ENCODE measurements around the gene CD226. TPM values are rescaled to one million over a fixed set of nuclear protein-coding genes. Genes with fewer than 3 reads are reported as not detected.

Gene CD226
- total and polyA plus RNA-seq, 9 donors = 0.17 to 1.5 (median 1.2) TPM

DNA sequence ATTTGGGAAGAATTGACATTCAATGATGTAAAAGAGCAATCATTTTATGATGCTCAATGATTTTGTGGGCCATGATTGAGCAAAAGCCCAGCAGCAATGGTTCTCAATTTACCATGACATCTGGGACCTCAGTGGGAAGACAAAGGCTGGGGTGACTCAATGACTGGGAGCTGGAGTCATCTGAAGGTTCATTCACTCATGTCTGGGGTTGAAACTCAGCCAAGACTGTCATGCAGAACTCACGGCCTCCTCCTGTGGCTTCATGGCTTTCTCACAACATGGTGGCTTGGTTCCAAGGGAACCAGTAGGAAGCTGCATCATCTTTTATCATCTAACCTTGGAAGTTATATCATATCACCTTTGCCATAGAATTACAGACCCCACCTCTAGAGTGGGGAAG lies 45.1 kb upstream of the CD226 start:
- Histone ChIP-seq H3K27ac (no peak overlapping the region), H3K4me3 (no peak overlapping the region), H3K36me3 (no peaks in the 10 kb centered on the region), H3K27me3 (no peaks in the 10 kb centered on the region), H3K4me1 (ENCODE audit: insufficient read depth) (no peaks in the 10 kb centered on the region), H3K9me3 (no peaks in the 10 kb centered on the region)
- intact Hi-C loops (cut with DNase I) = no loop called here
- no peak for DNase-seq
- 81 to 94% (median 83%) methylated on average over 1 of the region's 1 CpG for WGBS, 3 donors
- TF ChIP-seq, protein P1, sequence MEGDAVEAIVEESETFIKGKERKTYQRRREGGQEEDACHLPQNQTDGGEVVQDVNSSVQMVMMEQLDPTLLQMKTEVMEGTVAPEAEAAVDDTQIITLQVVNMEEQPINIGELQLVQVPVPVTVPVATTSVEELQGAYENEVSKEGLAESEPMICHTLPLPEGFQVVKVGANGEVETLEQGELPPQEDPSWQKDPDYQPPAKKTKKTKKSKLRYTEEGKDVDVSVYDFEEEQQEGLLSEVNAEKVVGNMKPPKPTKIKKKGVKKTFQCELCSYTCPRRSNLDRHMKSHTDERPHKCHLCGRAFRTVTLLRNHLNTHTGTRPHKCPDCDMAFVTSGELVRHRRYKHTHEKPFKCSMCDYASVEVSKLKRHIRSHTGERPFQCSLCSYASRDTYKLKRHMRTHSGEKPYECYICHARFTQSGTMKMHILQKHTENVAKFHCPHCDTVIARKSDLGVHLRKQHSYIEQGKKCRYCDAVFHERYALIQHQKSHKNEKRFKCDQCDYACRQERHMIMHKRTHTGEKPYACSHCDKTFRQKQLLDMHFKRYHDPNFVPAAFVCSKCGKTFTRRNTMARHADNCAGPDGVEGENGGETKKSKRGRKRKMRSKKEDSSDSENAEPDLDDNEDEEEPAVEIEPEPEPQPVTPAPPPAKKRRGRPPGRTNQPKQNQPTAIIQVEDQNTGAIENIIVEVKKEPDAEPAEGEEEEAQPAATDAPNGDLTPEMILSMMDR (IDR thresholded peaks at IDR 0.05) = no peak
- no peak for TF ChIP-seq POLR2A (IDR thresholded peaks at IDR 0.05)
- TF ChIP-seq EP300 (IDR thresholded peaks at IDR 0.05) = no peak

DNA sequence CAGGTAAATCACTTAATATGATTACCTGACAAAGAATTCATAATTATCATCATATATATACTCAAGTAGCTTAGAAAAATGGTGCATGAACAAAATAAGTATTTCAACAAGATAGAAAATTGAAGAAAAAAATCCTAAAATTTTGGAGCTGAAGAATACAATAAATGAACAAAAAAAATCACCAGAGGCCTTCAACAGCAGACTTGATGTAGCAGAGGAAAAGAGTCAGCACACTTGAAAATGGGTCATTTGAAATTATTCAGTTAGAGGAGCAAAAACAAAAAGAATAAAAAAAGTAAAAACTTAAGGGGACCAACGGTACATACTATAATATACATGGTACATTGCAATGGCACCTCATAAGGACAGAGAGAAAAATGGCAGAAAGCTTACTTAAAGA lies 40.2 kb upstream of the CD226 start:
- Histone ChIP-seq H3K9me3 (no peaks in the 10 kb centered on the region), H3K27me3 (no peaks in the 10 kb centered on the region), H3K4me3 (no peak overlapping the region), H3K36me3 (no peaks in the 10 kb centered on the region), H3K4me1 (ENCODE audit: insufficient read depth) (no peaks in the 10 kb centered on the region), H3K27ac (no peak overlapping the region)
- no peak for TF ChIP-seq POLR2A (IDR thresholded peaks at IDR 0.05)
- no peak for TF ChIP-seq EP300 (IDR thresholded peaks at IDR 0.05)
- TF ChIP-seq, protein P1 (IDR thresholded peaks at IDR 0.05) = no peak
- intact Hi-C loops (cut with DNase I) = no loop called here
- 98 to 100% (median 100%) methylated on average over 1 of the region's 1 CpG for WGBS, 3 donors
- DNase-seq = no peak

DNA sequence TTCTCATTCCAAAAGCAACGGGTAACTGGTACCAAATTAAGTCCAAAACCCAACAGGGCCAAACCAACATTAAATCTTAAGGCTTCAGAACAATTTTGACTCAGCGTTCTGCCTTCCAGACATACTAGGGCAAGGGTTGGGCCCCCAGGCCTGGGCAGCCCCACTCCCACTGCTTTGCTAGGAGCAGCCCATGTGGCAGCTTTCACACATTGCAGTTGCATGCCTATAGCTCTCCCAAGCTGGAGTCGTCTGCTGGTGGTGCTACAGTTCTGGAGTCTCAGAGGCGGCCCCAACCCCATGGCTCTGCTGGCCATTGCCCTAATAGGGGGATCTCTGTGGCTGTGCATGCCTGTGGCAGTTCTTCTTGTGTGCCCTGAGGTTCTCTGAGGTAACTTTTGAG lies 37.6 kb upstream of the CD226 start:
- no peaks in the 10 kb centered on the region for H3K9me3 ChIP-seq
- DNase-seq = no peak
- H3K4me3 ChIP-seq = no peak overlapping the region
- TF ChIP-seq POLR2A (IDR thresholded peaks at IDR 0.05) (no peak), EP300 (IDR thresholded peaks at IDR 0.05) (no peak)
- TF ChIP-seq, protein P1 (IDR thresholded peaks at IDR 0.05) = no peak
- no peaks in the 10 kb centered on the region for H3K27me3 ChIP-seq
- H3K36me3 ChIP-seq = no peaks in the 10 kb centered on the region
- H3K4me1 ChIP-seq (ENCODE audit: insufficient read depth) = no peaks in the 10 kb centered on the region
- H3K27ac ChIP-seq = no peak overlapping the region
- 93 to 98% (median 95%) methylated on average over 4 of the region's 4 CpGs for WGBS, 3 donors
- intact Hi-C loops (cut with DNase I) = no loop called here

DNA sequence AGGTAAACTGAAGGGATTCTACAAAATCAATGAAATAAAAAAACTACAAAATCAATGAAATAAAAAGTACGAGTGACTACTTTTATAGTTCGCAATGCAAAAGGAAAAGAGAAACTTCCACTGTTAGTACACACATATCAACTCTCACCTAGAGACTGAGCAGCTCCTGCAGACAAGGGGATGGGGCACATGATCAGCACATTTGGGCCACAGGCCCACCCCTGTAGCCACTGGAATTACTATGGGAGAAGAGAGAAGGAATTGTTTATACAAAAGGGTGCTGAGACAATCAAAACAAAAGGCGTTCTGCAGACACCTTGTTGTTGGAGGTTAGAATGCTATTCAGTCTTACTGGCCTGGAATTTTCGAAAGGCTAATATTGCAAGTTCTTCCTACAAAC lies 34.7 kb upstream of the CD226 start:
- Histone ChIP-seq H3K9me3 (peaks cover 0 to 4% of the 10 kb centered on the region in 2 donors), H3K4me1 (ENCODE audit: insufficient read depth) (no peaks in the 10 kb centered on the region), H3K27ac (no peak overlapping the region), H3K4me3 (no peak overlapping the region), H3K36me3 (no peaks in the 10 kb centered on the region), H3K27me3 (no peaks in the 10 kb centered on the region)
- no peak for DNase-seq
- TF ChIP-seq POLR2A (IDR thresholded peaks at IDR 0.05) = no peak
- TF ChIP-seq, protein P1 (IDR thresholded peaks at IDR 0.05) = no peak
- no peak for TF ChIP-seq EP300 (IDR thresholded peaks at IDR 0.05)
- WGBS, 3 donors = 84 to 92% (median 87%) methylated on average over 4 of the region's 4 CpGs
- intact Hi-C loops (cut with DNase I) = no loop called here

DNA sequence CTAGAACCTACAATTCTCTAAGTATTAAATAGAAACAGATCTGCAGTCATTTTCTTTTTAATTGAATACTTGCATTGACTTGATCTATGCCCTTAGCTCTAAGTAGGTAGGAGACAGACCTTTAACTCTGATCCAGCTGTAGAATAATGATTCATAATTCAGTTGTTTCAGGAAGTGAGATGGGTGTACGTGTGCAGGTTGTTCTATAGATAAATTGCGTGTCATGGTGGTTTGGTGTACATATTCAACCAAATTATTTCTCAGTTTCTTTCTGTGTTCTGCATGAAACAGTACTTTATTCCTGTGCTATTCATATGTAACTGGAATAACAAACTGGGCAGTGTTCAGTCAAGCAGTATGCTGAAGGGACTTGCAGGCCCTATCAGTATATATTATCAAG lies 34.3 kb upstream of the CD226 start:
- H3K27me3 ChIP-seq = no peaks in the 10 kb centered on the region
- H3K27ac ChIP-seq = no peak overlapping the region
- H3K4me1 ChIP-seq (ENCODE audit: insufficient read depth) = no peaks in the 10 kb centered on the region
- no peak for DNase-seq
- H3K4me3 ChIP-seq = no peak overlapping the region
- no peaks in the 10 kb centered on the region for H3K36me3 ChIP-seq
- H3K9me3 ChIP-seq = peaks cover 0 to 5% of the 10 kb centered on the region in 2 donors
- TF ChIP-seq, protein P1 (IDR thresholded peaks at IDR 0.05) = no peak
- TF ChIP-seq POLR2A (IDR thresholded peaks at IDR 0.05) (no peak), EP300 (IDR thresholded peaks at IDR 0.05) (no peak)
- intact Hi-C loops (cut with DNase I) = no loop called here
- 90 to 92% (median 91%) methylated on average over 2 of the region's 2 CpGs for WGBS, 3 donors
